ENCODE data around the gene FADS2. TPM values are rescaled to one million over a fixed set of nuclear protein-coding genes. Genes with fewer than 3 reads are reported as not detected.

The FADS2 gene
- total and polyA plus RNA-seq, 10 of the 15 experiments (the other 5 are each of a cell fraction or from before 2014, with no cell fraction given): 3.3 to 313 (median 149) TPM

- WGBS (ENCODE audit: insufficient coverage, insufficient replicate concordance, low lambda C conversion rate, missing lambda C conversion rate): under 1% methylated on average over 38 of the region's 38 CpGs
- Histone ChIP-seq H3K4me2 (ENCODE audit: control insufficient read depth, insufficient read depth) (peak overlapping the region; percentile 98), H3K9me3 (replicated peaks; ENCODE audit: control insufficient read depth, insufficient read depth, low read length) (no peaks in the 10 kb centered on the region; the same call in 2 of the 3 replicates), H3K9ac (ENCODE audit: control insufficient read depth, insufficient read depth, low read length) (peak overlapping the region; percentile 39), H3K4me1 (ENCODE audit: control insufficient read depth, insufficient read depth, low read length) (peaks cover 7% of the 10 kb centered on the region), H4K20me1 (ENCODE audit: control insufficient read depth, insufficient read depth) (no peaks in the 10 kb centered on the region), H3K79me2 (ENCODE audit: control insufficient read depth, insufficient read depth, low read length) (no peaks in the 10 kb centered on the region), H2AFZ (ENCODE audit: control insufficient read depth, low read depth, low read length) (peak overlapping the region; percentile 85), H3K27ac (ENCODE audit: control insufficient read depth, insufficient read depth) (no peak overlapping the region), H3K27me3 (replicated peaks in 1 of 2; ENCODE audit: control insufficient read depth in 2 of 2, insufficient read depth in 2 of 2, low read length in 1 of 2) (no peaks in the 10 kb centered on the region), H3K4me3 (peak overlapping the region; percentile 83), H3K36me3 (ENCODE audit: control insufficient read depth in 2 of 2, insufficient read depth in 2 of 2, low read length in 1 of 2) (no peaks in the 10 kb centered on the region)
- DNase-seq (ENCODE audit: low read depth, low spot score) (no peak), ATAC-seq (peak; percentile 33), FAIRE-seq (no peak)
- ChIA-PET SMC1A (ENCODE audit: uncharacterized antibody, unreplicated experiment) (interaction anchor here (1.4 to 4.8 kb wide), 2 partner anchors 92 to 98 kb away, joined by 4 to 21 read pairs; partner anchors contain the start of genes FEN1 and TMEM258), RAD21 (ENCODE audit: unreplicated experiment) (interaction anchor here (1.0 to 2.4 kb wide), 3 partner anchors 18 to 191 kb away, joined by 3 to 10 read pairs (median 4); no protein-coding TSS in a partner anchor), CTCF (interaction anchor here (1.0 to 3.3 kb wide), 4 partner anchors 57 to 217 kb away, joined by 5 to 16 read pairs (median 6); no protein-coding TSS in a partner anchor), POLR2A (interaction anchor here (0.6 kb wide), 1 partner anchor 209 kb away, joined by 3 read pairs; no protein-coding TSS in a partner anchor)
- BruUV-seq (replicated peaks): no TSS peak
- in situ Hi-C loops (cut with MboI) (no loop called here), intact Hi-C loops (cut with micrococcal nuclease; ENCODE audit: unreplicated experiment) (no loop called here)
- TF ChIP-seq JUND (IDR thresholded peaks at IDR 0.05; ENCODE audit: low read depth, low read length): no peak
- no peak for TF ChIP-seq EP300 (IDR thresholded peaks at IDR 0.05; ENCODE audit: borderline replicate concordance in 1 of 2, control insufficient read depth in 1 of 2, low read depth in 2 of 2, low read length in 2 of 2)
- TF ChIP-seq MYB (IDR thresholded peaks at IDR 0.05; ENCODE audit: borderline replicate concordance, low read depth, low read length): no peak
- TF ChIP-seq, protein P1, sequence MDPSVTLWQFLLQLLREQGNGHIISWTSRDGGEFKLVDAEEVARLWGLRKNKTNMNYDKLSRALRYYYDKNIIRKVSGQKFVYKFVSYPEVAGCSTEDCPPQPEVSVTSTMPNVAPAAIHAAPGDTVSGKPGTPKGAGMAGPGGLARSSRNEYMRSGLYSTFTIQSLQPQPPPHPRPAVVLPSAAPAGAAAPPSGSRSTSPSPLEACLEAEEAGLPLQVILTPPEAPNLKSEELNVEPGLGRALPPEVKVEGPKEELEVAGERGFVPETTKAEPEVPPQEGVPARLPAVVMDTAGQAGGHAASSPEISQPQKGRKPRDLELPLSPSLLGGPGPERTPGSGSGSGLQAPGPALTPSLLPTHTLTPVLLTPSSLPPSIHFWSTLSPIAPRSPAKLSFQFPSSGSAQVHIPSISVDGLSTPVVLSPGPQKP (IDR thresholded peaks at IDR 0.05; ENCODE audit: low read depth, low read length): no peak
- no peak for TF ChIP-seq SRF (IDR thresholded peaks at IDR 0.05; ENCODE audit: low read depth in 2 of 2, low read length in 2 of 2)
- TF ChIP-seq, protein P2, sequence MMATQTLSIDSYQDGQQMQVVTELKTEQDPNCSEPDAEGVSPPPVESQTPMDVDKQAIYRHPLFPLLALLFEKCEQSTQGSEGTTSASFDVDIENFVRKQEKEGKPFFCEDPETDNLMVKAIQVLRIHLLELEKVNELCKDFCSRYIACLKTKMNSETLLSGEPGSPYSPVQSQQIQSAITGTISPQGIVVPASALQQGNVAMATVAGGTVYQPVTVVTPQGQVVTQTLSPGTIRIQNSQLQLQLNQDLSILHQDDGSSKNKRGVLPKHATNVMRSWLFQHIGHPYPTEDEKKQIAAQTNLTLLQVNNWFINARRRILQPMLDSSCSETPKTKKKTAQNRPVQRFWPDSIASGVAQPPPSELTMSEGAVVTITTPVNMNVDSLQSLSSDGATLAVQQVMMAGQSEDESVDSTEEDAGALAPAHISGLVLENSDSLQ (IDR thresholded peaks at IDR 0.05): no peak
- peak in 1 of 3 experiments; percentile 6; a peak in 1 of 6 replicates for TF ChIP-seq CTCF (IDR thresholded peaks at IDR 0.05 in 2 of 3, conservative IDR thresholded peaks at IDR 0.05 in 1 of 3; ENCODE audit: control insufficient read depth in 2 of 3, extremely low read depth in 1 of 3, insufficient read depth in 1 of 3, low read depth in 3 of 3, low read length in 3 of 3)
- TF ChIP-seq EED (IDR thresholded peaks at IDR 0.05; ENCODE audit: low read depth): peak; percentile 12; the same call in 1 of the 2 replicates
- TF ChIP-seq ZNF274 (IDR thresholded peaks at IDR 0.05; ENCODE audit: insufficient read depth, insufficient read length): no peak
- TF ChIP-seq RAD51 (IDR thresholded peaks at IDR 0.05): no peak
- no peak for TF ChIP-seq EZH2 (IDR thresholded peaks at IDR 0.05; ENCODE audit: borderline replicate concordance, control insufficient read depth, low read depth, low read length)
- TF ChIP-seq HCFC1 (IDR thresholded peaks at IDR 0.05; ENCODE audit: low read length): no peak
- no peak for TF ChIP-seq HDGF (IDR thresholded peaks at IDR 0.05)
- TF ChIP-seq ZZZ3 (IDR thresholded peaks at IDR 0.05; ENCODE audit: control insufficient read depth, insufficient read length, low read depth): no peak
- TF ChIP-seq NR2C2 (IDR thresholded peaks at IDR 0.05; ENCODE audit: borderline replicate concordance, control insufficient read depth, insufficient read length, low read depth): peak; percentile 53
- no peak for TF ChIP-seq MYC (IDR thresholded peaks at IDR 0.05; ENCODE audit: insufficient read depth, insufficient read length, insufficient replicate concordance, low read length, severe bottlenecking)
- no peak for TF ChIP-seq YY1 (IDR thresholded peaks at IDR 0.05; ENCODE audit: low read depth, low read length)
- TF ChIP-seq SMC3 (IDR thresholded peaks at IDR 0.05; ENCODE audit: borderline replicate concordance, low read length): 0 out of 2 replicates have a peak, but pooled peaks have one; percentile 5
- TF ChIP-seq YBX1 (IDR thresholded peaks at IDR 0.05): no peak
Observed at GRCh38 chr11:61890529-61891330, 62.6 kb downstream of the FADS2 start.

Data from GM12878 (cell line).